ENCODE data around the gene PKIG. TPM values are rescaled to one million over a fixed set of nuclear protein-coding genes. Genes with fewer than 3 reads are reported as not detected.

The PKIG gene
- total RNA-seq, 4 donors from 2014 or later = 21.5 to 42.6 (median 28.2) TPM

- intact Hi-C loops (cut with DNase I; ENCODE audit: low total_unique reads) = loop anchor here (10.0 kb wide), 1 partner anchor 56 kb away; no protein-coding TSS in a partner anchor
- WGBS, 2 donors = 52% methylated on average over 4 of the region's 4 CpGs
- H3K4me3 ChIP-seq (ENCODE audit: low read depth, poor library complexity, severe bottlenecking) = no peak overlapping the region
- TF ChIP-seq POLR2A (IDR thresholded peaks at IDR 0.05) = no peak
- TF ChIP-seq, protein P1, sequence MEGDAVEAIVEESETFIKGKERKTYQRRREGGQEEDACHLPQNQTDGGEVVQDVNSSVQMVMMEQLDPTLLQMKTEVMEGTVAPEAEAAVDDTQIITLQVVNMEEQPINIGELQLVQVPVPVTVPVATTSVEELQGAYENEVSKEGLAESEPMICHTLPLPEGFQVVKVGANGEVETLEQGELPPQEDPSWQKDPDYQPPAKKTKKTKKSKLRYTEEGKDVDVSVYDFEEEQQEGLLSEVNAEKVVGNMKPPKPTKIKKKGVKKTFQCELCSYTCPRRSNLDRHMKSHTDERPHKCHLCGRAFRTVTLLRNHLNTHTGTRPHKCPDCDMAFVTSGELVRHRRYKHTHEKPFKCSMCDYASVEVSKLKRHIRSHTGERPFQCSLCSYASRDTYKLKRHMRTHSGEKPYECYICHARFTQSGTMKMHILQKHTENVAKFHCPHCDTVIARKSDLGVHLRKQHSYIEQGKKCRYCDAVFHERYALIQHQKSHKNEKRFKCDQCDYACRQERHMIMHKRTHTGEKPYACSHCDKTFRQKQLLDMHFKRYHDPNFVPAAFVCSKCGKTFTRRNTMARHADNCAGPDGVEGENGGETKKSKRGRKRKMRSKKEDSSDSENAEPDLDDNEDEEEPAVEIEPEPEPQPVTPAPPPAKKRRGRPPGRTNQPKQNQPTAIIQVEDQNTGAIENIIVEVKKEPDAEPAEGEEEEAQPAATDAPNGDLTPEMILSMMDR (IDR thresholded peaks at IDR 0.05) = no peak
- DNase-seq (ENCODE audit: low spot score in 2 of 2) = no peak
Observed at GRCh38 chr20:44549123-44549522, 33.3 kb upstream of the PKIG start.

DNA sequence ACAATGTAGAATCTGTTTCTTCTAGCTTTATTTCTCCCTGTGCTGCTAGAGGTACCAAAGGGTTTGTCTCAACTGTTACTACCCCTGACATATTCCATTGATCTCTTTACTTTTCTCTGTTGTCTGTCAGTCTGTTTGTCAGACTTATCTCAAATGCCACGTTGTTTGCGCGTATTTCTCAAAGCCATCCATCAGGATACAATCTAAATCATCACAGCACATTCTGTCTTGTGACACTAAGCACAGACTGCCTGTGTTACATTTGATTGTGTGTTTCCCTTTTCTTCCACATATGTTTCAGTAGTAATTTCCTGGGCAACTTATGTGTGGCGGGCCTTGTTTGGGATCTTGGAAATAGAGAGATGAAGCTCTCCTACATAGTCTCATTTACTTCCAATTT lies 30.3 kb upstream of the PKIG start:
- TF ChIP-seq POLR2A (IDR thresholded peaks at IDR 0.05) = no peak
- TF ChIP-seq, protein P1 (IDR thresholded peaks at IDR 0.05) = no peak
- DNase-seq (ENCODE audit: low spot score in 2 of 2) = no peak
- H3K4me3 ChIP-seq (ENCODE audit: low read depth, poor library complexity, severe bottlenecking) = no peak overlapping the region
- WGBS, 2 donors = 90 to 91% methylated on average over 4 of the region's 4 CpGs
- intact Hi-C loops (cut with DNase I; ENCODE audit: low total_unique reads) = no loop called here

DNA sequence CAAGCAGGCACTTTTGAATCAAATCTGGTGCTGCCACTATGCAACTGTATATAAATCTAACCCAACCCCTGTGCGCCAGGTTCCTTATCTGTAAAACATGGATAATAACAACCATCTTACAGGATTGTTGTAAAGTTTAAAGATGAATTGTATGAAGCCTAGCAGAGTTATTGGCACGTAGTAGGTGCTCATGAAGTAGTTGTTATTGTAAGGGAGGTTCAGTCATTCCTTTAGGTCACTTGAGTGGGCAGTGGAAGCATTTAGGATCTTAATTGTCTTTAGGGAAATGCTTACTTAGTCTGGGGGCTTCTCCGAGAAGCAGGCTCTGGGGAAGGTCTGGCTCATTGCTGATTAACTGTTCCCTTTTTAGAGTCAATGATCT lies 29.8 kb upstream of the PKIG start:
- H3K4me3 ChIP-seq (ENCODE audit: low read depth, poor library complexity, severe bottlenecking) = no peak overlapping the region
- WGBS, 2 donors = 63 to 74% methylated on average over 3 of the region's 3 CpGs
- intact Hi-C loops (cut with DNase I; ENCODE audit: low total_unique reads) = no loop called here
- no peak for DNase-seq (ENCODE audit: low spot score in 2 of 2)
- no peak for TF ChIP-seq POLR2A (IDR thresholded peaks at IDR 0.05)
- TF ChIP-seq, protein P1 (IDR thresholded peaks at IDR 0.05) = no peak

DNA sequence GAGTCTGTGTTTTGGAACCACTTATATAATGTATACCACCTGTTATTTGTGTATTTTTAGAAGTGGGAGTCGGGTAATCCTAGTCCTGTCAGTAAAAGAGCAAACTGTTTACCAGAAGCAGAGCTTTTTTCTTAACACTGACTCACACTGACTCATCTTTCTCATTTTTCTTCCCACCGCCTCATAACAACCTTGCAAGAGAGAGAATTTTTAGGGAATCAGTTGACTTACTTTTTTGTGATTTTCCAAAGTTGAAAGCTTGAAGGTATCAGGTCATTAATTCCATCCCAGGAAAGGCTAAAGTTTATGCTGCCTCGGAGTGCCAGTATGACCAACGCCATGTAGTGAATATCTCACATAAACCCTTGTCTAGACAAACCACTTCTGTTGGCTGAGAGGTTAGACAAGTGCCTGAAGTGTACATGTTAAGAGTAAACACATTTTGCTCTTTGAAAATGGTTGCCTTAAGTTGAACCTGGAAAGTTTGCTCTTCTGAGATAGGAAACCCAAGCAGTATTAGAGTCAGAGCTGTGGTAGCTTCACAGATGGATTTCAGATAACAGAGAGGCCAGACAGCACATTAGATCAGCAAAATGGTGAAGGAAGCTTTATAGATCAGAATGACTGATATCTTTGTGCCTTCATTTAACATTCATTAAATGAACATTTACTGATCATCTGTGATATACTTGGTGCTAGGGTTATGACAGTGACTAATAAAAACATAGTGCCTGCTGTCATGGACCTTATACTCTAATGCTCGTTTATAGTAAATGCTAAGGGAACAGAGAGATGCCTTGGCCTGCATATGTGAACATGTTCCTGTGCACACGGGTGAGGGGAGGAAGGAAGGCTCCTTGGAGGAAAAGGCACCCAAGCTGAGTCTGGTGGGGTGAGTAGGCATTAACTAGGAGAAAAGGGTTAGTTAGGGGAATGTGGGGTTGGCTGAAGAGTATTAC lies 29.1 kb upstream of the PKIG start:
- intact Hi-C loops (cut with DNase I; ENCODE audit: low total_unique reads) = no loop called here
- 35 to 46% methylated on average over 6 of the region's 6 CpGs for WGBS, 2 donors
- TF ChIP-seq, protein P1 (IDR thresholded peaks at IDR 0.05) = no peak
- TF ChIP-seq POLR2A (IDR thresholded peaks at IDR 0.05) = no peak
- DNase-seq (ENCODE audit: low spot score in 2 of 2) = no peak
- H3K4me3 ChIP-seq (ENCODE audit: low read depth, poor library complexity, severe bottlenecking) = no peak overlapping the region

DNA sequence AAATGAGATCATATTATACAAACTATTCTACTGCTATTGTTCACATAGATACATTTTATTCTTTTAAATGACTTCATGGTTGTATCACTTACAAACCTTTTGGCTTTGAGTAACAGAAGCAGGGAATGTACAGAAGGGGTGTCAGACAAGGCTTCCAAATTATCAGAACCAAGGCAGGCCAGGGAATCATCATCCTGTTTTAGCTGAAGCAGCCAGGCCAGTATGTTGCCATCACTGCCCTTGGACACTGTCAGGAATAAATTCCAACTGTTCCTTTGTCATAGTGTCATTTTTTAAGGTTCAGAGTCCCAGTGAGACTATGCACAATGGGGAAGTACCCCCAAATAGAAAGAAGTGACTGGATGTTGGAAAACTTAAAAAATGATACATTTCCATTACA lies 23.1 kb upstream of the PKIG start:
- no peak overlapping the region for H3K4me3 ChIP-seq (ENCODE audit: low read depth, poor library complexity, severe bottlenecking)
- intact Hi-C loops (cut with DNase I; ENCODE audit: low total_unique reads) = no loop called here
- TF ChIP-seq, protein P1 (IDR thresholded peaks at IDR 0.05) = no peak
- TF ChIP-seq POLR2A (IDR thresholded peaks at IDR 0.05) = no peak
- DNase-seq (ENCODE audit: low spot score in 2 of 2) = no peak
